Ishikawa (cell line): ENCODE data around the gene ARHGAP9.

Source experiments
- CEBPB ChIP-seq: IDR thresholded peaks from 2 replicates; pipeline ENCODE4 v1.6.1; 2012
- CREB1 ChIP-seq: IDR thresholded peaks from 2 replicates; pipeline ENCODE4 v1.6.1; 2012; ENCODE audit warnings: low read depth
- EGR1 ChIP-seq: IDR thresholded peaks from 2 replicates; pipeline ENCODE4 v1.6.1; 2012
- EP300 ChIP-seq: IDR thresholded peaks from 2 replicates; pipeline ENCODE4 v1.6.1; 2012; ENCODE audit warnings: borderline replicate concordance
- FOXM1 ChIP-seq: IDR thresholded peaks from 2 replicates; pipeline ENCODE4 v1.6.1; 2012; ENCODE audit warnings: low read depth, borderline replicate concordance
- MAX ChIP-seq: IDR thresholded peaks from 2 replicates; pipeline ENCODE4 v1.6.1; 2012
- NFIC ChIP-seq: IDR thresholded peaks from 2 replicates; pipeline ENCODE4 v1.6.1; 2012
- RAD21 ChIP-seq: IDR thresholded peaks from 2 replicates; pipeline ENCODE4 v1.6.1; 2012; ENCODE audit warnings: low read depth
- TAF1 ChIP-seq: IDR thresholded peaks from 2 replicates; pipeline ENCODE4 v1.6.1; 2012; ENCODE audit warnings: low read depth, mild to moderate bottlenecking
- TCF12 ChIP-seq: IDR thresholded peaks from 2 replicates; pipeline ENCODE4 v1.6.1; 2012; ENCODE audit warnings: low read depth
- TEAD4 ChIP-seq: IDR thresholded peaks from 2 replicates; pipeline ENCODE4 v1.6.1; 2012
- USF1 ChIP-seq: IDR thresholded peaks from 2 replicates; pipeline ENCODE4 v1.6.1; 2012
- YY1 ChIP-seq: IDR thresholded peaks from 2 replicates; pipeline ENCODE4 v1.6.1; 2012; ENCODE audit warnings: low read depth
- ZBTB7A ChIP-seq: IDR thresholded peaks from 2 replicates; pipeline ENCODE4 v1.6.1; 2012; ENCODE audit warnings: low read depth
- TF ChIP-seq, protein P1 (sequence below): IDR thresholded peaks from 2 replicates; pipeline ENCODE4 v1.6.1; 2012; ENCODE audit warnings: low read depth, mild to moderate bottlenecking

The ARHGAP9 gene

GRCh38 chr12:57455374-57456144 lies 24.1 kb downstream of the ARHGAP9 start:
- peak; percentile 19; the same call in 1 of the 2 replicates for TF ChIP-seq MAX
- no peak for TF ChIP-seq CREB1

- TF ChIP-seq YY1: 0 out of 2 replicates have a peak, but pooled peaks have one; percentile 17
- TF ChIP-seq CEBPB: peak; percentile 92
- TF ChIP-seq EP300: no peak; the same call in 1 of the 2 replicates
- peak; percentile 82 for TF ChIP-seq MAX
- TF ChIP-seq, protein P1, sequence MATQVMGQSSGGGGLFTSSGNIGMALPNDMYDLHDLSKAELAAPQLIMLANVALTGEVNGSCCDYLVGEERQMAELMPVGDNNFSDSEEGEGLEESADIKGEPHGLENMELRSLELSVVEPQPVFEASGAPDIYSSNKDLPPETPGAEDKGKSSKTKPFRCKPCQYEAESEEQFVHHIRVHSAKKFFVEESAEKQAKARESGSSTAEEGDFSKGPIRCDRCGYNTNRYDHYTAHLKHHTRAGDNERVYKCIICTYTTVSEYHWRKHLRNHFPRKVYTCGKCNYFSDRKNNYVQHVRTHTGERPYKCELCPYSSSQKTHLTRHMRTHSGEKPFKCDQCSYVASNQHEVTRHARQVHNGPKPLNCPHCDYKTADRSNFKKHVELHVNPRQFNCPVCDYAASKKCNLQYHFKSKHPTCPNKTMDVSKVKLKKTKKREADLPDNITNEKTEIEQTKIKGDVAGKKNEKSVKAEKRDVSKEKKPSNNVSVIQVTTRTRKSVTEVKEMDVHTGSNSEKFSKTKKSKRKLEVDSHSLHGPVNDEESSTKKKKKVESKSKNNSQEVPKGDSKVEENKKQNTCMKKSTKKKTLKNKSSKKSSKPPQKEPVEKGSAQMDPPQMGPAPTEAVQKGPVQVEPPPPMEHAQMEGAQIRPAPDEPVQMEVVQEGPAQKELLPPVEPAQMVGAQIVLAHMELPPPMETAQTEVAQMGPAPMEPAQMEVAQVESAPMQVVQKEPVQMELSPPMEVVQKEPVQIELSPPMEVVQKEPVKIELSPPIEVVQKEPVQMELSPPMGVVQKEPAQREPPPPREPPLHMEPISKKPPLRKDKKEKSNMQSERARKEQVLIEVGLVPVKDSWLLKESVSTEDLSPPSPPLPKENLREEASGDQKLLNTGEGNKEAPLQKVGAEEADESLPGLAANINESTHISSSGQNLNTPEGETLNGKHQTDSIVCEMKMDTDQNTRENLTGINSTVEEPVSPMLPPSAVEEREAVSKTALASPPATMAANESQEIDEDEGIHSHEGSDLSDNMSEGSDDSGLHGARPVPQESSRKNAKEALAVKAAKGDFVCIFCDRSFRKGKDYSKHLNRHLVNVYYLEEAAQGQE: no peak
- TF ChIP-seq CREB1: no peak
- TF ChIP-seq ZBTB7A: no peak; the same call in 1 of the 2 replicates
- TF ChIP-seq FOXM1: no peak
- TF ChIP-seq NFIC: peak; percentile 33
- no peak for TF ChIP-seq EGR1
- no peak for TF ChIP-seq USF1
- TF ChIP-seq TAF1: no peak
- no peak for TF ChIP-seq TEAD4
- no peak for TF ChIP-seq RAD21
- peak; percentile 80; the same call in 1 of the 2 replicates for TF ChIP-seq TCF12
These were observed 24.9 kb downstream of the ARHGAP9 start, which contains the start of gene INHBE for GRCh38 chr12:57454566-57455373. TSS of gene INHBE (plus strand) at chr12:57455307. CDS start at chr12:57455537, 230 bp downstream.

- TF ChIP-seq, protein P1: no peak
- TF ChIP-seq CREB1: no peak
- TF ChIP-seq RAD21: no peak
- TF ChIP-seq MAX: no peak
- TF ChIP-seq YY1: no peak
- no peak for TF ChIP-seq NFIC
- no peak for TF ChIP-seq EGR1
- TF ChIP-seq TCF12: no peak
- TF ChIP-seq USF1: no peak
- TF ChIP-seq TEAD4: no peak
- no peak for TF ChIP-seq EP300
- no peak for TF ChIP-seq ZBTB7A
- no peak for TF ChIP-seq TAF1
- TF ChIP-seq CEBPB: no peak
- no peak for TF ChIP-seq FOXM1
These were observed 25.5 kb downstream of the ARHGAP9 start for GRCh38 chr12:57454213-57454565.

DNA sequence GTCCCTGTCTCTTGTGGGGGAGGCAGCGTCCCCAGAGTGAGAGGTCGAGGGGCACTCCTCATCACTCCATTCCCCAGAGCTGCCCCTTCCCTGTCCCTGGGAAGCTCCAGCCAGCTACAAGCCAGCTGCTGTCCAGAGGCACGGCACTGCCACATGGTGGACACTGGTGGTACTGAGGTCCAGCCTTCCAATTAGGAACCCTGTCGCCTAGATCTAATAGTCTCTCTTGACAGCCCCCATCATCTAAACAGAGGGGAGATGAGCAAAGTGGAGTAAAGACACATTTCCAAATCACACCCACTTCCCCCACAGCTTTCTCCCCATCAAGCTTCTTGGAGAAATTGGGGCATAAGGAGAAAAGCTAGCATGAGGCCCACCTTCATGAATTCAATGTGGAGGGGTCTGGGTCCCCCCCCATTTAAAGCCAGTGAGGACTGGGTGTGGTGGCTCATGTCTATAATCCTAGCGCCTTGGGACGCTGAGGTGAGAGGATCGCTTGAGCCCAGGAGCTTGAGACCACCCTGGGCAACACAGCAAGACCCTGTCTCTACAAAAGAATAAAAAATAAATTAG lies 26.6 kb downstream of the ARHGAP9 start:
- TF ChIP-seq EP300 (no peak), RAD21 (peak; percentile 99)
